Measurements from ENCODE around the gene ARHGAP40. TPM values are rescaled to one million over a fixed set of nuclear protein-coding genes. Genes with fewer than 3 reads are reported as not detected.

Gene ARHGAP40
- total and polyA plus RNA-seq, 2 of the 8 experiments (the other 6 are each of a cell fraction or from before 2014, with no cell fraction given) = 0.74 to 1.4 TPM

DNA sequence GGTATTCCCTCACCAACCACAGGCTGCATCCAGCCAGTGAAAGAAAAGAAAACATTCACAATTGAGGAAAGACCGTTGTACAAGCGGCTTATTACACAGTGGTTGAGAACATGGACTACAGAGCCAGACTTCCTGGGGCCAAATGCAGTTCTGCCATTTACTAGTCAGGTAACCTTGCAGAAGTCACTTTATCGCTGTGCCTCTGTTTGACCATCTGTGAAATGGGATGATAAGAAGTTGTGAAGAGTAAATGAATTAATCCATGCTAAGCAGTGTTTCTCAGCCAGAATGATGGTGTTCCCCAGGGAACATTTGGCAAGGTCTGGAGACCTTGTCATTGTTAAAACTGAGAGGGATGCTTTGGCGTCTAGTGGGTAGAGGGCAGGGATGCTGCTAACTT is 14.8 kb downstream of the ARHGAP40 start:
- no peak overlapping the region for H4K8ac ChIP-seq (ENCODE audit: extremely low read depth, insufficient read depth, low read length)
- CTCF ChIA-PET (ENCODE audit: partially characterized antibody) = interaction anchor here (0.6 to 1.5 kb wide), 3 partner anchors 28 to 265 kb away, joined by 3 read pairs; no protein-coding TSS in a partner anchor
- POLR2A ChIA-PET (ENCODE audit: partially characterized antibody) = interaction anchor here (0.8 kb wide), 1 partner anchor 10 kb away, joined by 3 read pairs; no protein-coding TSS in a partner anchor

More for the DNA sequence above, 14.8 kb downstream of the ARHGAP40 start:
- Histone ChIP-seq H4K20me1 (replicated peaks in 1 of 2; ENCODE audit: control insufficient read depth in 1 of 2, insufficient read depth in 2 of 2, low read length in 2 of 2) (no peaks in the 10 kb centered on the region), H2AK5ac (ENCODE audit: low read depth, low read length) (no peak overlapping the region), H2BK120ac (replicated peaks; ENCODE audit: low read depth, low read length) (no peak overlapping the region), H2BK15ac (ENCODE audit: low read length) (no peak overlapping the region), H3K27me3 (replicated peaks in 1 of 4; ENCODE audit: control insufficient read depth in 3 of 4, extremely low read depth in 1 of 4, insufficient read depth in 3 of 4, low read length in 3 of 4) (no peaks in the 10 kb centered on the region; a peak in 1 of 7 replicates), H3K79me1 (ENCODE audit: low read depth, low read length) (no peaks in the 10 kb centered on the region), H3K4me2 (ENCODE audit: insufficient read depth in 1 of 2, low read depth in 2 of 2, low read length in 2 of 2) (no peak overlapping the region), H3K9ac (replicated peaks in 1 of 4; ENCODE audit: extremely low read depth in 1 of 4, low read depth in 3 of 4, low read length in 3 of 4) (no peak overlapping the region), H2BK12ac (ENCODE audit: low read depth, low read length) (no peak overlapping the region), H3K79me2 (ENCODE audit: control insufficient read depth in 1 of 2, insufficient read depth in 2 of 2, low read length in 2 of 2) (no peaks in the 10 kb centered on the region), H2BK20ac (ENCODE audit: low read length) (no peak overlapping the region), H4K5ac (ENCODE audit: insufficient read length, low read depth, low read length) (no peak overlapping the region), H3K9me3 (ENCODE audit: insufficient read depth in 2 of 2, low read depth in 1 of 2, low read length in 1 of 2) (no peaks in the 10 kb centered on the region), H3K4me1 (replicated peaks in 1 of 4; ENCODE audit: control insufficient read depth in 3 of 4, insufficient read depth in 4 of 4, low read length in 3 of 4) (peaks cover 0 to 11% (median 8%) of the 10 kb centered on the region in 4 experiments; a peak in 5 of 7 replicates), H3K4me3 (ENCODE audit: extremely low read depth in 1 of 4, insufficient read depth in 2 of 4, low read depth in 3 of 4, low read length in 4 of 4) (no peak overlapping the region), H3K56ac (replicated peaks; ENCODE audit: insufficient read length, low read depth, low read length) (no peak overlapping the region), H3K4ac (replicated peaks; ENCODE audit: insufficient read length, low read depth, low read length) (no peak overlapping the region), H3K14ac (ENCODE audit: insufficient read length) (no peak overlapping the region), H3K27ac (ENCODE audit: low read depth, low read length) (no peak overlapping the region), H2AFZ (ENCODE audit: low read length) (no peak overlapping the region), H2BK5ac (ENCODE audit: low read depth, low read length) (no peak overlapping the region), H3K23me2 (ENCODE audit: low read depth, low read length) (no peaks in the 10 kb centered on the region), H4K91ac (replicated peaks; ENCODE audit: insufficient read length, low read length) (no peak overlapping the region), H3K18ac (ENCODE audit: extremely low read depth, low read length) (no peak overlapping the region), H3K23ac (ENCODE audit: insufficient read length) (no peak overlapping the region), H3K36me3 (ENCODE audit: control insufficient read depth in 2 of 4, insufficient read depth in 4 of 4, low read length in 3 of 4) (no peaks in the 10 kb centered on the region)
- 88% methylated on average over 4 of the region's 4 CpGs; no CpG with 5 or more reads in 1 of the 2 experiments for WGBS, 2 experiments (ENCODE audit: extremely low coverage in 1 of 2, insufficient coverage in 1 of 2, insufficient read length in 1 of 2, insufficient replicate concordance in 2 of 2, low coverage in 1 of 2, low lambda C conversion rate in 2 of 2, missing lambda C conversion rate in 1 of 2)
- FAIRE-seq (no peak), DNase-seq (ENCODE audit: low read depth in 1 of 2, low spot score in 2 of 2) (no peak)
- TF ChIP-seq BCL11A (IDR thresholded peaks at IDR 0.05; ENCODE audit: low read depth in 2 of 2, low read length in 2 of 2) (no peak), SAP30 (IDR thresholded peaks at IDR 0.05; ENCODE audit: insufficient read depth, insufficient replicate concordance, low read length) (no peak), PHF8 (conservative IDR thresholded peaks at IDR 0.05; ENCODE audit: low read depth, low read length) (no peak), CHD2 (IDR thresholded peaks at IDR 0.05; ENCODE audit: low read length) (no peak), JUN (IDR thresholded peaks at IDR 0.05; ENCODE audit: low read depth, low read length) (no peak), JUND (IDR thresholded peaks at IDR 0.05; ENCODE audit: low read length) (no peak), MAFK (IDR thresholded peaks at IDR 0.05; ENCODE audit: low read depth, low read length) (no peak), SRF (IDR thresholded peaks at IDR 0.05; ENCODE audit: low read depth, low read length) (no peak)

All from H1 (cell line).